Sciatic nerve (tissue), 1 donor: Measurements from ENCODE around the gene FAM170A. TPM values are rescaled to one million over a fixed set of nuclear protein-coding genes. Genes with fewer than 3 reads are reported as not detected.

Source experiments
- total RNA-seq: library from RNA; stranded (reverse); fragmentation: NEBNext Ultra II Directional; extraction: Animal tissue kit (Norgen Biotek cat#: 25700); gene quantifications from one replicate; pipeline ENCODE4 v1.2.1, GENCODE V29; 2021
- donor health status: DM: no; HTN: no; CAD: no.

The FAM170A gene
- total RNA-seq, 1 donor from 2014 or later, result not detected

Other genes with a start within 250 kb of the FAM170A start
- 182 TPM for gene HSD17B4, start 177.1 kb upstream of the FAM170A start, total RNA-seq